GM23338 (cell line): ENCODE results near the gene U2SURP. TPM values are rescaled to one million over a fixed set of nuclear protein-coding genes. Genes with fewer than 3 reads are reported as not detected.

ENCODE experiments used
- ATAC-seq: fragments of 200-7000 bp; cut with Tn5 transposase; 3 replicates; pipeline ENCODE4 v1.9.1; 2020
- DNase-seq: peaks from one replicate; pipeline ENCODE4 v3.0.0-alpha.2; 2015; ENCODE audit warnings: low spot score
- H2AFZ ChIP-seq: fragments of 200-600 bp; sonication (generic); 2 replicates; pipeline ENCODE4 v1.8.0; 2016; ENCODE audit warnings: antibody characterized with exemption, mild to moderate bottlenecking, moderate library complexity
- H3F3A ChIP-seq: fragments of 200-600 bp; sonication (generic); replicated peaks from 2 replicates; pipeline ENCODE4 v1.8.0; 2017; ENCODE audit warnings: antibody characterized with exemption, mixed run types, low read depth
- H3K27ac ChIP-seq: fragments of 200-600 bp; sonication (generic); 2 replicates; pipeline ENCODE4 v1.6.1; 2016; ENCODE audit warnings: low read depth
- H3K27me3 ChIP-seq: fragments of 200-600 bp; sonication (generic); 2 replicates; pipeline ENCODE4 v1.8.0; 2016; ENCODE audit warnings: mild to moderate bottlenecking, mixed run types, moderate library complexity; ENCODE audit not compliant: insufficient read depth
- H3K36me3 ChIP-seq: fragments of 200-600 bp; sonication (generic); 2 replicates; pipeline ENCODE4 v1.8.0; 2016; ENCODE audit warnings: mild to moderate bottlenecking; ENCODE audit not compliant: insufficient read depth
- H3K4me1 ChIP-seq: fragments of 200-600 bp; sonication (generic); 2 replicates; pipeline ENCODE4 v1.8.0; 2016; ENCODE audit warnings: mild to moderate bottlenecking, moderate library complexity; ENCODE audit not compliant: insufficient read depth
- H3K4me2 ChIP-seq: fragments of 200-600 bp; sonication (generic); 2 replicates; pipeline ENCODE4 v1.7.1; 2017; ENCODE audit warnings: mixed run types
- H3K4me3 ChIP-seq: fragments of 200-600 bp; sonication (generic); 2 replicates; pipeline ENCODE4 v1.6.1; 2016; ENCODE audit warnings: mixed run types
- H3K79me2 ChIP-seq: fragments of 200-600 bp; sonication (generic); replicated peaks from 2 replicates; pipeline ENCODE4 v1.8.0; 2017; ENCODE audit warnings: mild to moderate bottlenecking; ENCODE audit not compliant: insufficient read depth
- H3K9me2 ChIP-seq: fragments of 200-600 bp; sonication (generic); 2 replicates; pipeline ENCODE4 v1.8.0; 2017; ENCODE audit not compliant: insufficient read depth
- H4K20me1 ChIP-seq: fragments of 200-600 bp; sonication (generic); replicated peaks from 2 replicates; pipeline ENCODE4 v1.8.0; 2017; ENCODE audit warnings: mild to moderate bottlenecking; ENCODE audit not compliant: insufficient read depth
- H3K27ac Mint-ChIP-seq: 2 replicates; pipeline ENCODE4 v1.8.0; 2020; ENCODE audit warnings: inconsistent platforms, mild to moderate bottlenecking, moderate library complexity, mixed read lengths
- H3K27me3 Mint-ChIP-seq: 3 replicates; pipeline ENCODE4 v1.8.0; 2022; ENCODE audit warnings: low read depth, mild to moderate bottlenecking, moderate library complexity, mixed read lengths, inconsistent platforms; ENCODE audit not compliant: insufficient read depth, poor library complexity
- H3K36me3 Mint-ChIP-seq: 3 replicates; pipeline ENCODE4 v1.8.0; 2021; ENCODE audit warnings: low read depth, mild to moderate bottlenecking, inconsistent platforms, moderate library complexity, mixed read lengths
- H3K4me1 Mint-ChIP-seq: 3 replicates; pipeline ENCODE4 v1.8.0; 2020; ENCODE audit warnings: mild to moderate bottlenecking, inconsistent platforms, mixed read lengths
- H3K4me3 Mint-ChIP-seq: 3 replicates; pipeline ENCODE4 v1.8.0; 2021; ENCODE audit warnings: moderate library complexity, mild to moderate bottlenecking, inconsistent platforms, mixed read lengths
- H3K9me3 Mint-ChIP-seq: 3 replicates; pipeline ENCODE4 v1.8.0; 2020; ENCODE audit warnings: moderate library complexity, mild to moderate bottlenecking, inconsistent platforms, mixed read lengths
- CTCF ChIP-seq, 2 experiments: fragments of 200-600 bp in 1 of 2; sonication (generic) in 1 of 2; conservative IDR thresholded peaks; 2 replicates each; pipeline versions ENCODE4 v1.5.1 to v1.6.1; 2016 to 2017; ENCODE audit warnings: antibody characterized with exemption in 2 of 2, low read depth in 2 of 2, mild to moderate bottlenecking in 2 of 2, moderate library complexity in 1 of 2
- STAT1 ChIP-seq: IDR thresholded peaks from one replicate; pipeline ENCODE4 v1.6.1; 2016; ENCODE audit warnings: antibody characterized with exemption; ENCODE audit not compliant: unreplicated experiment
- ZNF114 ChIP-seq: fragments of 250-450 bp; sonication (Bioruptor Pico); IDR thresholded peaks from 2 replicates; pipeline ENCODE4 v1.5.0; 2020; ENCODE audit warnings: mild to moderate bottlenecking, moderate library complexity
- ZNF462 ChIP-seq: fragments of 250-450 bp; sonication (Bioruptor Pico); IDR thresholded peaks from 2 replicates; pipeline ENCODE4 v1.5.0; 2020; ENCODE audit warnings: mild to moderate bottlenecking, moderate library complexity
- polyA plus RNA-seq: library from polyadenylated mRNA; unstranded; fragments of >200 nt; fragmentation: Nextera tagmentation; extraction: Ambion mirVana; gene quantifications from 2 replicates; pipeline ENCODE4 v1.2.1, GENCODE V29; 2016
- total RNA-seq: library from RNA; depleted of rRNA; stranded (reverse); fragments of >200 nt; shearing (Covaris generic); gene quantifications from 2 replicates; pipeline ENCODE4 v1.2.3, GENCODE V29; 2014

The U2SURP gene
- total and polyA plus RNA-seq, 2 experiments from 2014 or later: 116 to 372 TPM

GRCh38 chr3:142992323-142992722, 9.0 kb upstream of the U2SURP start (continued):
- TF ChIP-seq ZNF114 (CRISPR knock-in tag) (no peak), STAT1 (no peak)

- H3K79me2 ChIP-seq: no peaks in the 10 kb centered on the region
- no peaks in the 10 kb centered on the region for H3K4me1 ChIP-seq
- H4K20me1 ChIP-seq: no peaks in the 10 kb centered on the region
- H3K27ac ChIP-seq: no peak overlapping the region
- H2AFZ ChIP-seq: no peak overlapping the region
- no peaks in the 10 kb centered on the region for H3K36me3 ChIP-seq
- H3K27me3 Mint-ChIP-seq: no peaks in the 10 kb centered on the region
- no peaks in the 10 kb centered on the region for H3K9me2 ChIP-seq
- TF ChIP-seq ZNF462: no peak
- TF ChIP-seq CTCF (conservative IDR thresholded peaks at IDR 0.05; ENCODE audit: low read depth in 2 of 2): peak; percentile 86 to 91
- no peaks in the 10 kb centered on the region for H3K36me3 Mint-ChIP-seq
- H3K4me3 ChIP-seq: no peak overlapping the region
- H3K4me2 ChIP-seq: no peak overlapping the region
- no peak overlapping the region for H3K4me3 Mint-ChIP-seq
- no peaks in the 10 kb centered on the region for H3K9me3 Mint-ChIP-seq
- H3K4me1 Mint-ChIP-seq: no peaks in the 10 kb centered on the region
- DNase-seq (peak; percentile 88), ATAC-seq (peak; percentile 71)
- no peaks in the 10 kb centered on the region for H3K27me3 ChIP-seq
- H3F3A ChIP-seq: no peaks in the 10 kb centered on the region
- H3K27ac Mint-ChIP-seq: no peak overlapping the region
These were observed 7.4 kb upstream of the U2SURP start for GRCh38 chr3:142993958-142994442.
